ENCODE measurements around the gene TNFRSF13B.

The TNFRSF13B gene

DNA sequence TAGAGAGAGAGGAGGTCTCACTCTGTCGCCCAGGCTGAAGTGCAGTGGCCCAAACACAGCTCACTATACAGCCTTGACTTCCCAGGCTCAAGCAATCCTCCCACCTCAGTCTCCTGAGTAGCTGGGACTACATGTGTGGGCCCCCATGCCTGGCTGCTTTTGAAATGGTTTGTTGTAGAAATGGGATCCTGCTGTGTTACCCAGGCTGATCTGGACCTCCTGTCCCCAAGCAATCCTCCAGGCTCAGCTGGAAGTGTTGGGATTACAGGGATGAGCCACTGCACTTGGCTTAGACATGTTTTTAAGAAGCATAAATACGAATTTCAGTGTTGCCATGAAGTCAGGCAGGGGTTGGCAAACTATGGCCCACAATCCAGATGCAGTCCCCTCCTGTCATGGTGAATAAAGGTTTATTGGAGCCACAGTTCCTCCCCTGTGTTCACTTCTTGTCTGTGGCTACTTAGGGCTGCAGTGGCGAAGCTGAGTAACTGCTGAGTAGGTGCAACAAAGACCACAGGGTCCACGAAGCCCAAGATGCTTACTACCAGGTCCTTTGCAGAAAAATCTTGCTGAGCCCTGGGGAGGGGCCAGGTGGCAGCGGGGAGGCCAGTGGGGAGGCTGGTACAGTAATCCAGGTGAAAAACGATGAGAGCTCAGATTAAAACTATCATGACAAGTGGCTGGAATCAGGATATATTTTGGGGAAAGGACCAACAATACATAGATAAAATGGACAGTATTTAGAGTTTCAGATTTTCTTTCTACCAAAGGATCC lies 35.2 kb downstream of the TNFRSF13B start:
- no peak for DNase-seq

DNA sequence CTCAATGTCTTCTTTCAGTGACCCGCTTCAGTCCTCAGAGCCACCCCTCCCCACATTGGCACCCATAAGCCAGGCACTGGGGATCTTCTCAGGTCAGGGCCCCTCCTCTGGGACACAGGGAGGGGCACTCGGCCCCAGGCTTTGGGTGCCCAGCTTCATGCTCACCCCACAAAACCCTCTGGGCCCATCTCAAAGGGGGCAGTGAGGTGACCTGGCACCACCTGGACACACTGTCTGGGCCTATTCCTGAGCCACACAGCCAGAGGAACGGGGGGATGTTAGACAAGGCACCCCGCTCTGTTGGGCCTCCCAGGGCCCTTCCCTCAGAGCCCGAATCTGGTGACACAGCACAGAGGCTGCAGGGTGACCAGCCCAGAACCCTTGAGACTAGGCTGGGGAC lies 36.1 kb downstream of the TNFRSF13B start:
- DNase-seq, result no peak

DNA sequence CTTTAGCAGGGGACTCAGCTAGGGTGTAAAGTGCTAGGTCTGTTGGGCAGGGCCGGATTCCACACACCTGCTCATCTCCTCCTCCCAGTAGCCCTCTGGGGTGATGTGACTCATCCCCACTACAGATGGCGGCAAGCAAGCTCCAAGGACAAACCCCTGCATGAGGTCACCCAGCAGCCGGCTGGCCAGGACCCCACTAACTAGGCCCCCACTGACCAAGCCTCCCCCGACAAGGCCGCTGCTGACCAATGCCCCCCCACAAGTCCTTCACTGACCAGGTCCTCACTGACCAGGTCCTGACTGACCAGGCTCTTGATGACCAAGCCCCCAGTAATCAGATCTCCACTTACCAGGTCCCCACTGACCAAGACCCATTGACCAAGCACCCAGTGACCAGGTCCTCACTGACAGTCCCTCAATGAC lies 36.7 kb downstream of the TNFRSF13B start:
- no peak for DNase-seq

DNA sequence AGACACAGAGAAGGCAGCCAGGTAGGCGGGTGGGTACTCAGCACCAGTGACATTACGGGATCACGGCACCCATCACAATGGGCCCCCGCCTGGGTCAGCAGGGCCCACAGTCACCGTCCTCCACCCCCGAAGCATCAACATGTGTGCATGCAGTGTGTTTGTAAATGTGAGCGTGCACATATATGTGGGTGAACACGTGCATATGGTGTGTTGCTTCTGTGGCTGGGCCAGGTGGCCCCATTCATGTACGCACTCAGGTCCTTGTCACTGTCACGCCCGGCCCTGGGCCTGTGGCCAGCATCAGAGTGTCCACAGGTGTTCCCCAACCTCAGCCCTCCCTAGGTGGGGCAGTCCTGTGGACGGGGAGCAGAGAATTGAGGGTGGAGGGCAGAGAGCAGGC lies 37.1 kb downstream of the TNFRSF13B start:
- DNase-seq, result no peak

DNA sequence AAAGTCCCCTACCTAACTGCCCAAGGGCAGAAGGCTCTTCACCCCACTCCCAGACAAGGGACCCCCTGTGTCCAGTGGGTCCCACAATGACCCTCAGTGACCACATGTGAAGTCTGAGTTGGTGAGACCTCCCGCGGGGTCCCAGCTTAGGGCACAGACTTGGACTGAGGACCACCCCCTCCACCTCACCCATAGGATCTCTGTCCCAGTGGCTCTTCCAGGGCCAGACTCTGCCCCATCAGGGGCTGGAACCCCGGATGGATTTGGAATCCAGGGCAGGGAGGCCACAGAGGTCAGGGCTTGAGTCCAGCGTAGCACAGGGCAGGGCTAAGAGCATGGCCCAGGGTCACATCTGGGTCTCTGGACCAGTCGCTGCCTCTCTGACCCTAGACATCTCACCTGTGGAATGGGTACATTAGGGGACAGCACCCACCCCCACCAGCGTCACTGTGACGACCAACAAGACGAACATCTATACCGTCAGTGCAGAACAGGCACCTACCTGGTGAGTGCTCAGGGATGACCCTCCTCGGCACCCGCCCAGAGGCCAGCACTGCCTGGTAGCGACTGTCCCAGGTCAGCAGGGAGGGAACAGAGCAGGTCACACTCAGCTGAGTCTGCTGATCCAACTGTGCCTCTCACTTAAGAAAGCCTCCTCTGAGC lies 37.7 kb downstream of the TNFRSF13B start:
- no peak for DNase-seq

DNA sequence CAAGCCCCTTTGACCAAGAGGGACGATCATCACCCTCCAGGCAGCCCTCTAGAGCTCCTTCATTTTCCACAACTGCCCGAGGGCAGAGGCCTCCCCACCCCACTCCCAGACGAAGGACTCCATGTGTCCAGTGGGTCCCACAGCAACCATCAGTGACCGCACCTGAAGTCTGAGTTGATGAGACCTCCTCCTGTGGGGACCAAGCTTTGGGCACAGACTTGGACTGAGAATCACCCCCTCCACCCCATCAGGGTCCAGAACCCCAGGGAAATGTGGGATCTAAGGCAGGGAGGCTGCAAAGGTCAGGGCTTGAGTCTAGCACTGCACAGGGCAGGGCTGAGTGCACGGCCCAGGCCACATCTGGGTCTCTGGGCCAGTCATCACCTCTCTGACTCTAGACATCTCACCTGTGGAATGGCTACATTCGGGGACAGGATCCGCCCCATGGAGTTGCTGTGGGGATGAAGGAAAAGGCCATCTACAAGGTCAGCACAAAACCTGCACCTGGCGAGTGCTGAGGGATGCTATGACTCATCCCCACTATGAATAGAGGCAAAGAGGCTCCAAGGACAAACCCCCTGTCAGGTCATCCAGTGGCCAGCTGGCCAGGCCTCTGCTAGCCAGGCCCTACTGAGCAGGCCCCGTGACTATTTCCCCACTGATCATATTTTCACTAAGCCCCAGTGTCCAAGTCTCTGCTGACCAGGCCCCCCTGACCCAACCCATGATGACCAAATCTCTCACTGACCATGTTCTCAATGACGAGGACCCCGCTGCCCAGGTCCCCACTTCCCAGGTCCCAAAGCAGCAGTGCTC lies 38.4 kb downstream of the TNFRSF13B start:
- DNase-seq, result no peak

DNA sequence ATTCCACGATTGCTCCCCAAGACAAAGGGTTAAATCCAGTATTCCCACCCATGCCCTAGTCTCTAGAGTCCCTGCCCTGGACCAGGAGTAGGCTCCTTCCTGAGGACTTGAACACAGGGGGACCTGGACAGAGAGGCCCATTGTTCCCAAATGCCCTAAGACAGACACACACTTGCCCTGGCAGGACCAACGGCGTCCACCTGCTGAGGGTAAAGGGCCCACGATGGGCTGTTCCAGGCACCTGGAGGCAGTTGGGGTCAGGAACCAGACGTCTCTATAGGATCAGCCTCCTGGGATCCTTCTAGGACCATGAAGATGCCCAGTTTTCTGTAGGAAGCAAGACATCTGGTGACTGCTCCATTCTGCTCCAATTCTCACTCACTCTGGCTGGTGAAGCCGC lies 39.3 kb downstream of the TNFRSF13B start:
- no peak for DNase-seq

DNA sequence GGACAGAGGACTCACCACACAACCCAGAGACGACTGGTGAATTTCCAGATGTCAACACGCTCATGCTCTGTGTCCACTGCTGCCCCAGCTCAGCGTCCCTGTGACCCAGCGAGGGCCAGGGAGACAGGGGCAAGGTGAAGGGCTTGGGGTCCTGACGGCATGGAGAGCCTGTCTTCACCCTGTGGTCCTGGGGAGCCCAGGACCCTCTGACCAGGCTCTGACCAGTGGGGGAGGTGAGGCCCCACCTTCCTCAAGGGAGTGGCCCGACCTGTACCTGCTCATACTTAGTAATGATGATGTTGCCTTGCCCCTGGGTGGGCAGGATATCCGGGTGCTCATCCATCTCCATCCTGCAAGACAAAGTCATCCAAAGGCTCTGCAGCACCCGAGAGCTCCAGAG lies 39.8 kb downstream of the TNFRSF13B start:
- no peak for DNase-seq

DNA sequence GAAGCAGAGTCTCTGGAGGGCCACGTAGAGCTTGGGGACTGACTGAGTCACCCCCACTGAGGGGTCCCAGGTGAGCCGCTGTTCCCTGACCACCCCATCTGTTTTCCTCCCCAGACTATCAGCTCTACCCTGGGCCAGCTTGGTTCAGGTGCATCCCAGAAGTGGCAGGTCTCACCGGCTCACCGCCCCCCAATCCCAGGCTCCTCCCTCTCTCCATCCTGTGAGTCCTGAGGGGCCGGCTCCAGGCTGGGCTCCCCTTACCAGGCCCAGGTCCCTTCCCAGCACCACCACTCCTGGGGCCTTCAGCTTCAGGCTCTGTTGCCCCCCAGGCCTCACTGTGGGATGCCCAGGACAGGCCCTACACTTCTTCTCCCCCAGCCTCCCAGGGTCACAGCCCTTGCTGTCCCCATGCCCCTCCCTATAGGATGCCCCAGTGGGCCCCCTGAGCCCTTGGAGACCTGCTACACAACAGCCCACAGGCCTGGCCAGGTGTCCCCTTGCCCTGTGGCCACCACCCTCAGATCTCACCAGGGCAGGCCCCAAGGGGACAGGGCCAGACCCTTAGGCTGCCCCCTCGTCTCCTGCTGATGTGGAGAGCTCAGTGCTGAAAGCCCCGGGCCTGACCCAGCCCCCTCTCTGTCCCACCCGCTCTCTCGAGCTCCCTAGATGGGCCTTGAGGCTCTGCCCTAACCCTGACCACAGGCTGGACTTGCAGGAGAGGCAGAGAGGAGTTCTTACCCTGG lies 40.4 kb downstream of the TNFRSF13B start:
- no peak for DNase-seq

DNA sequence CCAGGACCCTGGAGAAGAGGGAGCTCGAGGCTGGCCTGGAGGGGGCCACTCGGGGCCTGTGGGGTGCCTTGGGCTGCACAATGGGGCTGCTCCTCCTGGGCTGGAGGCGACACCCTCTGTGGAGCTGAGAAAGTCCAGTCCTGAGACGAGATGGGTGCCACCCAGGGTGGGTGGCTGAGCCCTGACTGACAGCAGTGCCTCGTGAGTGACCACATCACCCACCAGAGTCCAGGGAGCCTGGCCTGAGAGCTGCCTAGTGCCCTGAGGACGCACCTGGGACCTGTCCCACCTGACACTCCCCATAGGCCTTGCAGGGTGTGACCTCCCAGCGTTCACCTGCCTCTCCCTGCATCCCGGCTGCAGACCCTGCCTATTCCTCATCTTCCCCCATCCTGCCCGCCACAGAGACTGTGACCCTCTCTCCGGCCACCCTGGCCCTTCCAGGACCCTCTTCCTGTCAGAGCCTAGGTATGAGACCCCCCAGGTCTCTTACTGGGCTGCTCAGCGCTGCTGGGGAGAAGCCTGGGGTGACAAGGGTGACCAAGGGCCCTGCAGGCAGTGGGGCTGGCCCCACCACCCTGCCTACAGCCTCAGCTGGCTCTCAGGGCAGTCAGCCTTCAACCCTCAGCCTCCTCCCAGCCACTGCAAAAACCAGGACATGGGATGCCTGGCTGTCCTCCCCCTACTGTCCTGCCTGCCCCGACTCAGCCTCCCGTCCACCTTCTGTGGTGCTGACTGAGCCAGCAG lies 41.2 kb downstream of the TNFRSF13B start:
- no peak for DNase-seq

DNA sequence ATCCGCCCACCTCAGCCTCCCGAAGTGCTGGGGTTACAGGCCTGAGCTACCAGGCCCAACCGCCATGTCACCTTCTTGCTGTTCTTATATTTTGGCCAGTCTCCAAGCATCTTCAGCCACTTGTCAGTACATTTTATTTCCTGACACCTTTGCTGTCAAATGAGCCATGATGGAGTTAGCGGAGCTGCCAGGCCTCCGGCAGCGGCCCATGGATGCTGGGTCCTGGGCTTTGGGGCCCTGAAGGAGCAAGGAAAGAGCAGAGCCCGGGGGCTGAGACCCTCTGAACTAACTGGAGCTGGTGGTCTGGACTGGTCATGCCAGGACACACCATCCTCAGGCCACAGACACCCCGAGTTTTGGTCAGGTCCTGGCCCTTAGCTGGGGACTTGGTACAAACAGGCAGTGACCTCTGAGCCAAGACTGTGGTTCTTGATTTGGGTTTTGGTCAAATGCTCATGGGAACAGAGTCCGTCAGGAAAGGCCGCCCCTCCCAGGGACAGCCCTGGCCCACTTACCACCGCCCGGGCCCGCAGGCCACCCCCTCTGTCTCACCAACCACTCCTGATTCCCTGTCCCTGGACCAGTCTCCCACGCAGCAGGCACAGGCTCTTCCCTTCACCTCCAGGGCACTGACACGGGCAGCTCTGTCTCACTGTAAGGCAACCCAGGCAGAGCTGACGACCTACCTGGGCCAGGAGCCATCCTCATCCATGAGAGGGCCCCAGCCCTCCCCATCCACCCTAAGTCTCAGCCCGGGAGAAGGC lies 42.0 kb downstream of the TNFRSF13B start:
- DNase-seq, result no peak

DNA sequence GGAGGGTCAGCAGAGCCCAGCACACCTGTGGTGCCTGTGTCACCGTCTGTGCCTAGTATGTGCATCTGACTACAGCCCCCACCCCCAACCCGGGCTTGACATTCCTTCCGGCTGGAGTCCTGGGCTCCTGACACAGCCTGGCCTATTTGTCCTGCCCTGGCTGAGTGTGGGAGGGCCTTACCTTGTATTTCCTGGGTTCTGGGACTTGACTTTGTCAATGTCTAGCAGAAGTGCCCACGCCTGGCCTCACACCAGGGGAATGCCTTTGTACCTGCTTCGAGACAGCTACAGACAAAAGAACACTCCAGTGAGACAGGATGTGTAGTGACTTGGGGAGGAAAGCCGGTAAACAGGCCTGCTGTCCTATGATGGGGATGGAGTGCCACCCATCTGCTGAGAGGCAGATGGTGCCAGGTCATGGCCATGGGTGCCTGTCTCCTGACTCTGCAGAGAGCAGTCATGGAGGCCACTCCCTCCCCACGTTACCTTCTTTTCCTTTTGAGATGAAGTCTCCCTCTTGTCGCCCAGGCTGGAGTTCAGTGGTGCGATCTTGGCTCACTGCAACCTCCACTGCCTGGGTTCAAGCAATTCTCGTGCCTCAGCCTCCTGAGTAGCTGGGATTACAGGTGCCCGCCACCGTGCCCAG lies 42.8 kb downstream of the TNFRSF13B start:
- DNase-seq, result no peak

DNA sequence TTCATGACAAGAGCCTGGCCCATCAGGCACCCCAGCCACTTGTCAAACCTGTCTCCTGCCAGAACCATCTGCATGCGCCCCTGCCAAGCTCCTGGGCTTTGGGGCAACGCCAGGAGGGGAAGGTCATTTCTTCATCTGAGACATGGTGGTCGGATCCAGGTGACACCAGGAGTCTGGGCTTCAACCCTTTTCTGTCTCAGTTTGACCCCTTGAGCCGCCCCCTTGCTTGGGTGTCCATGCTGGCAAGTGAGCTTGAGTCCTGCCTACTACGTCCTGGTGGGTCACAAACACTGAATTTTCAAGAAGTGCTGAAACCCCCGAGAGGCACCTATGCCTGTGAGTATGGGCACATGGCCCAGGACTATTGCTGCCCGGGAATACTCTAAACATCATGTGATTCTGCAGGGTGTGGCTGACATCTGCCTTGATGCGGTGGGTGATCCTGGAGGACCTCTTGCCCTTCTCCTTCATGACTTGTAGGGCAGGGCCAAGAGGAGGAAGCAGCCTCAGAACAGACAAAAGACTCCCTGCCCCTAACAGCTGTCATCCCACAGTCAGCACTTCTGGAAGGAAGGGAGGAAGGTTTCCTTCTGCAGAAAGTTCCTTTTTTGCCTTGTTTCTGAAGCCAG lies 43.4 kb downstream of the TNFRSF13B start:
- DNase-seq, result no peak

DNA sequence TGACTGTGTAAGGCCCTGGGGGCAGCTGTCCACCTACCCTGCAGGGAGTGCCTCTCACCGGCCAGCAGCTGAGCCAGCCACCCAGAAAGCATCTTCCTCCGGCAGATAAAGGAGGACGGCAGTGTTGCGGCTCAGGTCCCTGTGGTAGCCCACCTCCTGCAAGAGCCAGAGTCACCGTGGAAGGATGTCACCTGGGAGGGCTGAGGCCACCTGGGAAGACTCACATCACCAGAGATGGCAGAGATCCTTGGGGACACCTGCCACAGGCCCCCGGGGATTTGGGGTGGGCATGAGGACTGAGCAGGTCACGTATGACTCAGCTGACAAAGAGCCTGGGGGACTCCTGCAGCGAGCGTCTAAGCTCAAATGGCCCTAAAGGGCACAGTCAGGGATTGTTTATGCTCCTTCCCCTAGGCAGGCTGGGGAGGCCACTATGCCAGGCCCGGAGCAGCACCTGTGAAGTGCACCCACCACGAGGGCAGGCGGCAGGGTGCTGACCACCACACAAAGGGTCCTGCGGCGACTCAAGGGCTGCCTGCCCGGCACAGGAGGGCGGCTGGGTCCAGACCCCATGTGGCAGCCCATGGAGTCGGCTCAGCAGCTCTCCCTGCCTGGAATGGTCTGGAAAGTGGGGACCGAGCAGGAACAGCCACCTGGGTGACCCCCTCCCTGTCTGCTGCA lies 44.1 kb downstream of the TNFRSF13B start:
- no peak for DNase-seq

DNA sequence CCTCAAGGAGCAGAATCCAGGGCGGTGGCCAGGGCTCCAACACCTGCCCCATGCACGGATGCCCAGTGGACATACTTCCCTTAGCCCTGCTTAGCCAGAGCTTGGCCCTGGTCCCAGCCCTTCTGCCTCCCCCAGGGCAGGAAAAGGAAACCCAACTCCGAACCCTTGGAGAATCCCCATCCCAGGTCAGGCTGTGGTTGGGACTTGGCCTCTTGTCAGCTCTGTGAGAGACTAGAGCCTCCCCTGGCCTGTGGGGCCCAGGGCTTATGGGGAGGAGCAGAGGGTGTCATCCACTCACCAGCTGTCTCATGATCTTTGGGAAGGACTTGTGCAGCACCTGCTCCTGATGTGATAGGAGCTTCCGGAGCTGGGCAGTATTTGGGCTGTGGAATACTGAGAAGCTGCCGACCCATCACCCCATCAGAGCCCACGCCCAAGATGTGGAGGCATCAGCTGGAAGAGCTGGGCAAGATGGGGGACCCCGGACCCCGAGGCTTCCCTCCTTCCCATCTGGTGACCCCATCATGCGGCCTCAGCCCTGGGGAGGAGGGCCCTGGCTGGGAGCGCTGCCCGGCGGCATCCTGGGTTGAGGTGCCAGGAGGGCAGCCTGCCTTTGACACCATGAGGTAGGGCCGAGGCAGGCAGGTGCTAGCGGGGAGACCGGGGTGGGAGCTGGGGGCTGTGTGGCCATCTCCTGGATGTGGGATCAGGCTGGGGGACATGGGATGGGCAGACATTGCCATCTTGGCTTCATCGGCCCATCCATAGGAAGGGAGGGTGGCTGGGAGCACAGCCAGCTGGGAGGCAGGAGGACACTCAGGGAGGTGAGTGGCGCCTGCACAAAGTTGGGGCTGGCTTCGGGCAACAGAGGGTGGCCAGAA lies 45.1 kb downstream of the TNFRSF13B start:
- no peak for DNase-seq

DNA sequence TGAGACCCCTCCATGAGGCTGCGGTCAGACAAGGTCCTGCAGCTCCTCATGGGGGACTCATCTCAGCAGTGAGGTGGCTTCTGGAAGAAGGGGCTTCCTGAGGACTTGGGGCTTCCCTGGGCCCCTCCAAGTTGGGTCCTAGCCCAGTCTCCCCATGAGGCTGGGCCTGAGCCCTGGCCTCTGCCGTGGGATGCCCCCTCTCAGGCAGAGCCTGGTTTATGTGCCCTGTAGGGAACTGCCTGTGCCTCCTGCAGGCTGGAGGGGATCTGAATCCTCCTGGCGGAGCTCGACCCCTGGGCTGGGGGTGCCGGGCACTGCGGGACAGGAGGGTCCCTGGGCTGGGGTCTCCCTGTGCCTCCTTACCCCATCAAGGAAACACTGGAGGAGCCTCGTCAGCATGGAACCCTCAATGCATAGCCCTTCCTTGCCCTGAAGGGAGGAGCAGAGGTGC lies 45.8 kb downstream of the TNFRSF13B start:
- DNase-seq, result no peak

DNA sequence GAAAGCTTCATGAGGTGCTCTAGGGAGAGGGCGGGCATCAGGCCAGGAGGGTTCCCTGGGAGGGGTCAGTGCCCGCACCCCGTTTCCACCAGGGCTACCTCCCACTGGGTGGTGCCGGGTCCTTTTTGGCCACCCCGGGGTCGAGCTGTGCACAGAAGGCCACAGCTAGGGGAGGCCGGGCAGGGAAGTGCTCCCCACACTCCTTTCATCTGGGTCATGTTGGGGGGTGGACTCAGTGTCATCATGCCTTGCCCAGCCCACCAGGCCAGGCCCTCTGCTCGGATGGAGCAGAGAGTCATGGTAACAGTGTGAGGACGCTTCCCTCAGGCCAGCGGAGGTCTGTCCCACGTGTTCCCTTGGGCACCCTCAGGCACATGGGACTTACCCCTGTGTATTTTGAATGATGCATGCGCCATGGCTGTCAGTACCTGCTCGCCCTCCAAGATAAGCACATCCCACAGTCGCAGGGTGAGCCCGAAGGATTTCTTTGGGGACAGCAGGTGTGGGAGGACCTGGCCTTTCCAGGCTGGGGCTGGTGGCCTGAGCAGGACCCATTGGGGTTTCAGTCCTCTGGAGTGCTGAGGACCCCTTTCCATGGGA lies 46.4 kb downstream of the TNFRSF13B start:
- no peak for DNase-seq
